Measurements from ENCODE around the gene EMX2. TPM values are rescaled to one million over a fixed set of nuclear protein-coding genes. Genes with fewer than 3 reads are reported as not detected.
A peak's percentile ranks its signal among the peaks of the same experiment; 100 is the strongest.

The EMX2 gene
- total and polyA plus RNA-seq, 2 experiments from 2014 or later = 13.2 to 16.3 TPM

GRCh38 chr10:117568334-117568733 is 25.8 kb downstream of the EMX2 start:
- WGBS, 2 experiments (ENCODE audit: low coverage in 1 of 2, low lambda C conversion rate in 2 of 2, missing lambda C conversion rate in 2 of 2) = 8 to 13% methylated on average over 7 of the region's 7 CpGs
- H2AFZ ChIP-seq = no peak overlapping the region
- H3K4me2 ChIP-seq (ENCODE audit: unreplicated experiment) = peak overlapping the region; percentile 38
- no peaks in the 10 kb centered on the region for H3K9me3 ChIP-seq (ENCODE audit: low read depth)
- no peaks in the 10 kb centered on the region for H3K36me3 ChIP-seq (ENCODE audit: low read depth)
- TF ChIP-seq EZH2phosphoT487 (IDR thresholded peaks at IDR 0.05; ENCODE audit: insufficient read depth, low read depth) (no peak), EZH2 (IDR thresholded peaks at IDR 0.05; ENCODE audit: insufficient read depth, poor library complexity, severe bottlenecking) (no peak)
- peak; percentile 70 for DNase-seq
- H3F3A ChIP-seq (ENCODE audit: insufficient read depth) = no peaks in the 10 kb centered on the region
- H3K9ac ChIP-seq = no peak overlapping the region
- no peaks in the 10 kb centered on the region for H4K20me1 ChIP-seq (ENCODE audit: insufficient read depth)
- H3K27ac ChIP-seq = no peak overlapping the region
- H3K79me2 ChIP-seq (ENCODE audit: insufficient read depth) = no peaks in the 10 kb centered on the region
- H3K4me3 ChIP-seq = no peak overlapping the region
- no peaks in the 10 kb centered on the region for H3K27me3 ChIP-seq (replicated peaks; ENCODE audit: insufficient read depth)
- peaks cover 3% of the 10 kb centered on the region; the same call in 1 of the 2 replicates for H3K4me1 ChIP-seq (ENCODE audit: insufficient read depth)
- no peaks in the 10 kb centered on the region for H3K9me2 ChIP-seq (ENCODE audit: insufficient read depth)
- in situ Hi-C loops (cut with MboI) = no loop called here

GRCh38 chr10:117569610-117570390 is 27.3 kb downstream of the EMX2 start:
- in situ Hi-C loops (cut with MboI) = no loop called here
- Histone ChIP-seq H3K27ac (no peak overlapping the region), H3K27me3 (replicated peaks; ENCODE audit: insufficient read depth) (no peaks in the 10 kb centered on the region), H3K4me3 (no peak overlapping the region), H3K4me1 (ENCODE audit: insufficient read depth) (peaks cover 3% of the 10 kb centered on the region; the same call in 1 of the 2 replicates), H3K9ac (no peak overlapping the region), H3K4me2 (ENCODE audit: unreplicated experiment) (no peak overlapping the region), H2AFZ (no peak overlapping the region), H3K9me2 (ENCODE audit: insufficient read depth) (no peaks in the 10 kb centered on the region), H4K20me1 (ENCODE audit: insufficient read depth) (no peaks in the 10 kb centered on the region), H3F3A (ENCODE audit: insufficient read depth) (no peaks in the 10 kb centered on the region), H3K36me3 (ENCODE audit: low read depth) (no peaks in the 10 kb centered on the region), H3K79me2 (ENCODE audit: insufficient read depth) (no peaks in the 10 kb centered on the region), H3K9me3 (ENCODE audit: low read depth) (no peaks in the 10 kb centered on the region)
- 64 to 67% methylated on average over 9 of the region's 9 CpGs for WGBS, 2 experiments (ENCODE audit: low coverage in 1 of 2, low lambda C conversion rate in 2 of 2, missing lambda C conversion rate in 2 of 2)
- no peak for DNase-seq
- TF ChIP-seq EZH2phosphoT487 (IDR thresholded peaks at IDR 0.05; ENCODE audit: insufficient read depth, low read depth) = no peak
- TF ChIP-seq EZH2 (IDR thresholded peaks at IDR 0.05; ENCODE audit: insufficient read depth, poor library complexity, severe bottlenecking) = no peak

- H3K27ac ChIP-seq = no peak overlapping the region
- H3K9me3 ChIP-seq (ENCODE audit: low read depth) = no peaks in the 10 kb centered on the region
- no peaks in the 10 kb centered on the region for H4K20me1 ChIP-seq (ENCODE audit: insufficient read depth)
- H3K9ac ChIP-seq = no peak overlapping the region
- H3K36me3 ChIP-seq (ENCODE audit: low read depth) = no peaks in the 10 kb centered on the region
- H2AFZ ChIP-seq = no peak overlapping the region
- 47 to 50% methylated on average over 5 of the region's 5 CpGs for WGBS, 2 experiments (ENCODE audit: low coverage in 1 of 2, low lambda C conversion rate in 2 of 2, missing lambda C conversion rate in 2 of 2)
- peaks cover 3% of the 10 kb centered on the region; the same call in 1 of the 2 replicates for H3K4me1 ChIP-seq (ENCODE audit: insufficient read depth)
- no peak for TF ChIP-seq EZH2phosphoT487 (IDR thresholded peaks at IDR 0.05; ENCODE audit: insufficient read depth, low read depth)
- TF ChIP-seq EZH2 (IDR thresholded peaks at IDR 0.05; ENCODE audit: insufficient read depth, poor library complexity, severe bottlenecking) = no peak
- no peak overlapping the region for H3K4me3 ChIP-seq
- in situ Hi-C loops (cut with MboI) = no loop called here
- no peaks in the 10 kb centered on the region for H3K27me3 ChIP-seq (replicated peaks; ENCODE audit: insufficient read depth)
- no peak overlapping the region for H3K4me2 ChIP-seq (ENCODE audit: unreplicated experiment)
- no peak for DNase-seq
- H3K9me2 ChIP-seq (ENCODE audit: insufficient read depth) = no peaks in the 10 kb centered on the region
- no peaks in the 10 kb centered on the region for H3K79me2 ChIP-seq (ENCODE audit: insufficient read depth)
- H3F3A ChIP-seq (ENCODE audit: insufficient read depth) = no peaks in the 10 kb centered on the region
These were observed 28.3 kb downstream of the EMX2 start for GRCh38 chr10:117570880-117571279.

- TF ChIP-seq EZH2phosphoT487 (IDR thresholded peaks at IDR 0.05; ENCODE audit: insufficient read depth, low read depth) = no peak
- TF ChIP-seq EZH2 (IDR thresholded peaks at IDR 0.05; ENCODE audit: insufficient read depth, poor library complexity, severe bottlenecking) = no peak
- H3K9me3 ChIP-seq (ENCODE audit: low read depth) = no peaks in the 10 kb centered on the region
- in situ Hi-C loops (cut with MboI) = no loop called here
- H3K79me2 ChIP-seq (ENCODE audit: insufficient read depth) = no peaks in the 10 kb centered on the region
- 80% methylated on average over 11 of the region's 11 CpGs for WGBS, 2 experiments (ENCODE audit: low coverage in 1 of 2, low lambda C conversion rate in 2 of 2, missing lambda C conversion rate in 2 of 2)
- H3K27ac ChIP-seq = no peak overlapping the region
- H3K27me3 ChIP-seq (replicated peaks; ENCODE audit: insufficient read depth) = no peaks in the 10 kb centered on the region
- H2AFZ ChIP-seq = no peak overlapping the region
- no peaks in the 10 kb centered on the region for H3F3A ChIP-seq (ENCODE audit: insufficient read depth)
- H3K9ac ChIP-seq = no peak overlapping the region
- no peaks in the 10 kb centered on the region for H4K20me1 ChIP-seq (ENCODE audit: insufficient read depth)
- H3K4me1 ChIP-seq (ENCODE audit: insufficient read depth) = no peaks in the 10 kb centered on the region
- no peak for DNase-seq
- H3K4me2 ChIP-seq (ENCODE audit: unreplicated experiment) = no peak overlapping the region
- H3K9me2 ChIP-seq (ENCODE audit: insufficient read depth) = no peaks in the 10 kb centered on the region
- no peak overlapping the region for H3K4me3 ChIP-seq
- H3K36me3 ChIP-seq (ENCODE audit: low read depth) = no peaks in the 10 kb centered on the region
These were observed 32.1 kb downstream of the EMX2 start for GRCh38 chr10:117574498-117575146.
